HUES6 (cell line): ENCODE measurements around the gene HSD11B1.
A peak's percentile ranks its signal among the peaks of the same experiment; 100 is the strongest.

ENCODE experiments used
- H3K27ac ChIP-seq: 2 replicates; pipeline ENCODE4 v1.7.0; 2013; ENCODE audit warnings: low read depth, mild to moderate bottlenecking, low read length, inconsistent platforms
- H3K27me3 ChIP-seq: 2 replicates; pipeline ENCODE4 v1.6.1; 2013; ENCODE audit warnings: low read length; ENCODE audit not compliant: control insufficient read depth, insufficient read depth
- H3K36me3 ChIP-seq: 2 replicates; pipeline ENCODE4 v1.6.1; 2013; ENCODE audit warnings: low read length; ENCODE audit not compliant: control insufficient read depth, insufficient read depth
- H3K4me1 ChIP-seq: 2 replicates; pipeline ENCODE4 v1.6.1; 2013; ENCODE audit warnings: low read length; ENCODE audit not compliant: control insufficient read depth, insufficient read depth
- H3K4me3 ChIP-seq: 2 replicates; pipeline ENCODE4 v1.5.1; 2013; ENCODE audit warnings: low read depth, low read length
- H3K9ac ChIP-seq: one replicate; pipeline ENCODE4 v1.6.1; 2013; ENCODE audit warnings: mild to moderate bottlenecking, low read length
- H3K9me3 ChIP-seq: 2 replicates; pipeline ENCODE4 v1.6.1; 2013; ENCODE audit warnings: low read depth, low read length; ENCODE audit not compliant: control insufficient read depth, insufficient read depth

The HSD11B1 gene

DNA sequence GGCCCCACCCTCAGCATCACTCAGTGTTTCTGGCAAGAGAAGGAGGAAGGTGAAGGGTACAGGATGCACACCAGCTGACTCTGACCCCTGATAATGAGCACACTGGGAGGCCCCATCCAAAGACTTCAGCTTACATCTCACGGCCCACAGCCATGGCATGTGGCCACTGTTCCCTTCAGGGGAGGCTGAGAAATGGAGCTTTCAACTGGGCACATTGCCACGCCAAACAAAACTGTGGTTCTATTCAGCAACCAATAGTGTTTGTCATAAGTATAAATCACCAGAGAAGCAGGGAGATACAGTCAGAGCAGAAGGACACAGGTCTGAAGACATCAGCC, 38.5 kb downstream of the HSD11B1 start:
- H3K27me3 ChIP-seq, result peaks cover 23% of the 10 kb centered on the region
- no peak overlapping the region for H3K9ac ChIP-seq
- H3K4me3 ChIP-seq, result no peak overlapping the region
- H3K4me1 ChIP-seq, result peaks cover 2% of the 10 kb centered on the region
- no peaks in the 10 kb centered on the region for H3K9me3 ChIP-seq
- no peaks in the 10 kb centered on the region for H3K36me3 ChIP-seq
- no peak overlapping the region for H3K27ac ChIP-seq

DNA sequence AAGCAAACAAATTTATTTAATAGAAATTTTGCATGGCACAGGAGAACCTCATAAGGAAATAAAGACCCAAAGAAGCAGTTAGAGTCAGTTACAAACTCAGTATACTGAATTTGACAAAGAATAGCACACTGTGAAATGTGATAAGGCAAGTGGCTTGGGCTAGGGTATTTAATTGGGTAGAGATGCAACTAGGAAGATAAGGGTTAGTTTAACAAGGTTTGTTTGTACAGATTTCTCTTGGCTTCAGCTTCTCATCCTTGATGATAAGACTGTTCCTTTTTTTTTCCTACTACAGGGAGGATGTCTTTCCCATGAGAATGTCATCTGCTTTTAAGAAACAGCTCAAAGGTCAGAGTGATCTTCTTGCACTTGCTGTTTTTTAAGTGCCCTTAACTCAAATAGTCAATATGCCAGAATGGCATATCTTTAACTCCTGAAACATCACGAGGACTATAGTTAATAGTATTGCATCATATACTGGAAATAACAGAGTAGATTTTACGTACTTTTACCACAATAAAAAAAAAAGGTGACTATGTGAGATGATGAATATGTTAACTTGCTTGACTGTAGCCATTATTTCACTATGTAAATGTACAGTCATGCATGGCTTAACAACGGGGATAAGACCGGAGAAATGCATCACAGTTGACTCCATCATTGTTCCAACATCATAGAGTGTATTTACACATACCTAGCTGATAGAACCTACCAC, 42.0 kb downstream of the HSD11B1 start:
- peaks cover 28% of the 10 kb centered on the region for H3K27me3 ChIP-seq
- no peak overlapping the region for H3K4me3 ChIP-seq
- H3K4me1 ChIP-seq, result peaks cover 9% of the 10 kb centered on the region
- no peak overlapping the region for H3K9ac ChIP-seq
- no peaks in the 10 kb centered on the region for H3K9me3 ChIP-seq
- H3K36me3 ChIP-seq, result no peaks in the 10 kb centered on the region
- no peak overlapping the region for H3K27ac ChIP-seq

DNA sequence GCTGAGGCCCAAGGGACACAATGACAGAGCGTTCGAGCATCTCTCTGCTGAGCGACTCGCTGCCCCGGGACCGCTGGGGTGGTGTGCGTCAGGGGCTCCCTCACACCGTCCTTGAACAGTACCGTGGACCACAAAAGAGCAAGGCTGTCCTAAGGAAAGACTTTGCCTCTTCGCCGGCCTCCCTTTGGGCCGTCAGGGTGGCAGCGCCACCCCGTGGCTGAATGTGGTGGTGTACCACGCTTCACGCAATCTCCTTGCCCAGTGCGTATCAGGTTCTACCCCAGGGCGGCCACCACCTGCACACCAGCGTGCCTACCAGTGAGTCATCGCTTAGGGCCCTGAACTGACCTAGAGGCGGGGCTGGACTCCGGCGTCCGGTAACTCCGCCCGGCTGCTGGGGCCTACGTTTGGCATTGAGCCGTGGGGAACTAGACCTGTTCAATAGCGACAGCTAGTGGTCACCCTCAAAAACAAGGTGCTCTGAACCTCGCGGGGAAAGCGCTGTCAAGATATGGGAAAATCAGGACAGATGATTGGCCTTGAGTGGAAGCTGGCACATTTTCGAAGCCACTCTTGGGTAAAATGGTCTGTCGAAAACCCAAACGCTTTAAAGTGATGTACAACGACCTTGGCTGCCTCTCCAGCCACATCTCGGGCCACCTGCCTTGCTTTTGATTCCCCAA, 43.1 kb downstream of the HSD11B1 start:
- Histone ChIP-seq H3K36me3 (no peaks in the 10 kb centered on the region), H3K27me3 (peaks cover 28% of the 10 kb centered on the region), H3K4me3 (peak overlapping the region; percentile 35), H3K4me1 (peaks cover 9% of the 10 kb centered on the region), H3K9me3 (no peaks in the 10 kb centered on the region), H3K9ac (no peak overlapping the region), H3K27ac (no peak overlapping the region)

DNA sequence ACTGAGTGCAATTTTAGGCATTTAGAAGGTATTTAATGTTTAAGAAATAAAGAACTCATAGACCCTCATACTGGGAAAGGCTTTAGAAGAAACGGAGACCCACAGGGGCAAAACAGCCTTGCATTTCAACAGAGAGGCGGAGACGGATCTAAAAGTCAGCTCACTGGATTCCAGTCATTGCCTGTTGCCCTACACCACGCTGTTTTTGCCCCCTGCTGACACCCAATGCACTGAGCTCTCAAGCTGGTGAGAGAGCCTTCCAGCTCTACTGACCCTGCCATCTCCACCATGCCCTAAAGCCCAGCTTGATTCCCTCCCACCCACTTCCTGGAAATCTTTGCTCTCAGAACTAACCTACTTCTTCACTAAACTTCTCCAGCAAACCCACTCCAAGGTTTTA, 44.0 kb downstream of the HSD11B1 start:
- Histone ChIP-seq H3K27me3 (peaks cover 23% of the 10 kb centered on the region; the same call in 1 of the 2 replicates), H3K4me1 (peaks cover 9% of the 10 kb centered on the region), H3K9ac (no peak overlapping the region), H3K4me3 (no peak overlapping the region), H3K27ac (no peak overlapping the region), H3K36me3 (no peaks in the 10 kb centered on the region), H3K9me3 (no peaks in the 10 kb centered on the region)

DNA sequence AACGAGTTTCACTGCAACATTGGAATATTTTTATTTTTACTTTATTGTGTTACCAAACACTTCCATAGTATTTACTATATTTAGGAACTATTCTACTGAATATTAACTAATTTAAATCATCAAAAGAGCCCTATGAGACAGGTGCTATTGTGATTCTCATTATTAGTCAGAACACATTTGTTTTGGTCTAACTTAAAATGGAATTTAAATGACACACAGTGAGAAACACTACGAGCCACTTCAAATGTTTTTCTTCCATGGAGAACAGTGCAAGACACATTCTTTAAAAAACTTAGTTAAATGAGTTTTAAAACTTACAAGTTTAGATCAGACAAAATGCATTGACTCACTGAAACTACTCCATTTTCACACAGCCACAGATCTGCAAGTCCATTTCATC, 44.6 kb downstream of the HSD11B1 start:
- Histone ChIP-seq H3K36me3 (no peaks in the 10 kb centered on the region), H3K27me3 (peaks cover 22% of the 10 kb centered on the region; the same call in 1 of the 2 replicates), H3K9ac (no peak overlapping the region), H3K9me3 (no peaks in the 10 kb centered on the region), H3K4me1 (peaks cover 9% of the 10 kb centered on the region), H3K4me3 (no peak overlapping the region), H3K27ac (no peak overlapping the region)

DNA sequence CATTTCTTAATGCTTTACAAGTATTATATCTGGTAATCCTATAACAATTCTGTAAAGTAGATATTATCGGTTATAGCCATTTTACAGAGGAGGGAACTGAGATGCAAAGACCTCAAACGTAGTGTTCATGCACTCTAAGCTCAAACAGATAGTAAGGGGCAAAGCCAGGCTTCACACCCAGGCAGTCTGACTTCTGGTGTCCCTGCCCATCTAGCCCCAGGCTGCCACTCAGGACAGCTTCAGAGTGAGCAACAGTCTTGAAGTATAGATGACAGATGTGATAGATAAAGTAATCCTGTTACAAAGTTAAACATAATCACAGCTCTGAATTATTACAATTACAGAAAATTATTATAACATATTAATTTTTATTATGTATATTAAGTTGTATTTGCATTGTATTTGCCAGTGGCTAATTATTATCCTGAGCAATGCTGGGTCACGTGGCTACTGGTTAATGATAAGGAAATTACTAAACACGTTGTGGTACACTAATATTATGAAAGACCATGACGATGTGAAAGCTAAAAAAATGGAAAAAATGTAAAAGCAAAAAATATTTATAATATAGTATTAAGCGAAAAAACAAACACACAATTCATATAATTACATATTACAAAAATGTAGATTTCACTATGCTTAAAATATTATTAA, 45.2 kb downstream of the HSD11B1 start:
- Histone ChIP-seq H3K27ac (no peak overlapping the region), H3K36me3 (no peaks in the 10 kb centered on the region), H3K9me3 (no peaks in the 10 kb centered on the region), H3K9ac (no peak overlapping the region), H3K27me3 (peaks cover 19% of the 10 kb centered on the region; the same call in 1 of the 2 replicates), H3K4me1 (peaks cover 9% of the 10 kb centered on the region), H3K4me3 (no peak overlapping the region)

DNA sequence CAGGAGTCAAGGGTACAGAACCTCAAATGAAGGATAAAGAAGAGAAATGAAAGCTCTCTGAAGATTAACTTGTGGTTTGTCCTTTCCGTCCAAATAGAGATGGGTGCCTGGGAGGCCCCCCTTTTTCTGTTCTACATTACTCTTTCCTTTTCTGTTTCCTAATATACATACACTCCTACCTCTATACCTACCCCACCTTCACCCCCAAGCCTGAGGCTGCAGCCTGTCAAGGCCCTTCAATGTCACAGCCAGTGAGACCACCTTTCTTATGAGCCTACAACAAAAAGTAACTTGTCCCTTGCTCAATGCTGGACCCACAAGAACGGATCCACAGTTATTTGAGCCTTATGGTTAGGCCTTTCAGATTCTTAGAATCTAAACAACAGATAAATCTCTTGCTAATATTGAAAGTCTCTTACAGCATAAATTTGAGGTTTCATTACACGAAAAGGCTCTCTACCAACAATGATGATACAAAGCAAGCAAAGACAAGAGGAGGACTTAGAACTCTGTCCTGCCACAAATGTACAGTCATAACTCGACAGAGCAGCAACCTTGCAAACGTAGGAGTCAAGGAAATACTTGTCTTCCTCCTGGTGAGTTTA, 47.1 kb downstream of the HSD11B1 start:
- no peaks in the 10 kb centered on the region for H3K9me3 ChIP-seq
- H3K9ac ChIP-seq, result no peak overlapping the region
- H3K4me1 ChIP-seq, result peaks cover 9% of the 10 kb centered on the region
- no peak overlapping the region for H3K4me3 ChIP-seq
- H3K27ac ChIP-seq, result no peak overlapping the region
- H3K36me3 ChIP-seq, result no peaks in the 10 kb centered on the region
- H3K27me3 ChIP-seq, result peaks cover 14% of the 10 kb centered on the region

DNA sequence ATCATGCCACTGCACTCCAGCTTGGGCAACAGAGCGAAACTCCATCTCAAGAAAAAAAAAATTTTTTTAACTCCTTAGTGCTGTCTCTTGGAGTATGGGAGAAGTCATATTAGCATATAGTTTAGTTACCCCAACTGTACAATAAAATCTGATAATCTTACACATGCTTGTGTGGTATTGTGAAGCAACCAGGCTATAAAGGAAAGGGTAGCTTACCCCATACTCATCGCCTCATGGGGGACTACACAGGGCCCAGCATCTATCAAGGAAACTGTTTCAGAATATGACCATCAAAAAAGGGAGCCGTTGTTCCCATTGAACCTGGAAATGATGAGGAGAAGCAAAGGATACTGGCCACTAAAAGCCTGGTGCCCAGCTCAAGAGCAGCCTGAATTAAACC, 48.2 kb downstream of the HSD11B1 start:
- Histone ChIP-seq H3K4me3 (no peak overlapping the region), H3K9me3 (no peaks in the 10 kb centered on the region), H3K9ac (no peak overlapping the region), H3K4me1 (peaks cover 9% of the 10 kb centered on the region), H3K27ac (no peak overlapping the region), H3K27me3 (peaks cover 11% of the 10 kb centered on the region), H3K36me3 (no peaks in the 10 kb centered on the region)

DNA sequence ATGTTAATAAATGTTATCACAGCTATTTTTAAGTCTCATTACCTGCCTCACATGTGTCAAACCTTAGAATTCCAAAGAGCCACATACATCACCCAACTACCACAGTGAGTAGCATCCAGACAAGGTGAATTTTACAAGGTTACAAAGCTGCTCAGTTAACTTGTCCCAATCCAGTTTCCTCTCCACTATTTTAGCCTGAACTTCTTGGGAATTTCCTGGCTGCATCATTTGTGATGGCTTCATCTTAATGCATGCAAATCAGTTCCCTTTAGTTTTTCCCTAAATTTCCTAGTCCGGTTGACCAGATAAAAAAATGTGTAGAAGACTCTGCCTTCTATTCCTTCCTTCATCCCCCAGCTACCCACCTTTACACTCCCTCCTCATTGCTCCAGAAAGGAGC, 50.6 kb downstream of the HSD11B1 start:
- Histone ChIP-seq H3K9me3 (no peaks in the 10 kb centered on the region), H3K4me1 (no peaks in the 10 kb centered on the region), H3K27ac (no peak overlapping the region), H3K36me3 (no peaks in the 10 kb centered on the region), H3K4me3 (no peak overlapping the region), H3K9ac (no peak overlapping the region), H3K27me3 (peaks cover 23% of the 10 kb centered on the region)

DNA sequence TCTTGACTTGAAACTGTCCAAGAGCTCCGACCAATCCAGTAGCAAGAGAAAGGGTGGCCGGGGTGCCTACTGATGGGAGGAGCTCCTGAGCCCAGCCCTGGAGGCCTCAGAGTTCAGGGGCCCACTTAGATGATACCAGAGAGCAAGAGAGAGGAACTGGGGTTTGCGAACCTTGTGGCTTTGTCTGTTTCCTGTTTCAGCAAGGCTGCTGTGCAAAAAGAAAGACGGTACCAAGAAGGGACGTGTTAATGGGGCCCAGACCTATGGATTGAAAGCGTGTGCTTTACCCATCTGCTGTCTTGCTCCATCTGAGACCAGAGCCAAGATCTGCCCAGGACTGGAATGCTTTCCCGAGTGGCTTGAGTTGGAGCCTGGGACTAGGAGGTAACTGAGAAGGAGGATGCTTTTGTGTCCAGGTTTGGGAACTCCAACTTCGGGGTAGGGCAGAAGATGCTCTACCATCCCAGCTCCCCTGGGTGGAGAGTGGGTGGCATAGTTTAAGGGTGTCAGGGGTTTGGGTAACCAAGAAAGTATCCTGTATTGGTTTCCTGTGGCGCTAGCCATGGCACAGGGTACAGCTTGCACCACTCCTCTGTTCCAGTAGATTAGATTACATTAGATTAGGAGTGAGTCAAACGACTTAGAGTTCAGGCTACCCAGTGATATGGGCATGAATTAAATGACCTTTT, 51.4 kb downstream of the HSD11B1 start, which contains the start of gene TRAF3IP3:
TRAF3IP3 (plus strand) TSS at position 128 of the 689 bp plus-strand sequence. CDS start 3,987 bp downstream, outside the sequence.
- no peaks in the 10 kb centered on the region for H3K36me3 ChIP-seq
- H3K9me3 ChIP-seq, result no peaks in the 10 kb centered on the region
- no peak within 1 kb of the TSS for H3K27ac ChIP-seq
- no peaks in the 10 kb centered on the region for H3K4me1 ChIP-seq
- peaks cover 23% of the 10 kb centered on the region for H3K27me3 ChIP-seq
- H3K4me3 ChIP-seq, result no peak within 1 kb of the TSS
- no peak within 1 kb of the TSS for H3K9ac ChIP-seq
